IMR-90 (cell line): Measurements from ENCODE around the gene OTOG. TPM values are rescaled to one million over a fixed set of nuclear protein-coding genes. Genes with fewer than 3 reads are reported as not detected.

Experiments used
- ATAC-seq: fragments of 200-7000 bp; cut with Tn5 transposase; 2 replicates; pipeline ENCODE4 v1.9.1; 2020; ENCODE audit warnings: low read depth, mild to moderate bottlenecking, moderate library complexity
- BruUV-seq: library from RNA; stranded (reverse); fragments of 400-500 nt; replicated peaks from 2 replicates; lab custom pipeline; 2021; lab: Mats Ljungman, UMichigan
- CTCF ChIA-PET: fragments of 300-600 bp; formaldehyde crosslinking; extraction: SDS; loops from one replicate; lab custom pipeline; 2021; ENCODE audit warnings: antibody characterized with exemption; lab: Yijun Ruan, JAX
- POLR2A ChIA-PET: fragments of 300-600 bp; sonication (Branson Sonifier 250); formaldehyde crosslinking; loops from one replicate; lab custom pipeline; 2022; ENCODE audit warnings: antibody characterized with exemption; ENCODE audit not compliant: unreplicated experiment; lab: Charles Lee
- DNase-seq: peaks from one replicate; pipeline ENCODE4 v3.0.0; 2013
- H2AFZ ChIP-seq: replicated peaks from 2 replicates; pipeline ENCODE3; 2013; ENCODE audit warnings: low read length, mild to moderate bottlenecking; ENCODE audit not compliant: poor library complexity
- H2AK5ac ChIP-seq: 2 replicates; pipeline ENCODE4 v1.6.1; 2013; ENCODE audit warnings: low read depth, low read length, inconsistent platforms
- H2AK9ac ChIP-seq: replicated peaks from 2 replicates; pipeline ENCODE3; 2013; ENCODE audit warnings: mild to moderate bottlenecking, low read depth, low read length, moderate library complexity; ENCODE audit not compliant: poor library complexity
- H2BK120ac ChIP-seq: 2 replicates; pipeline ENCODE4 v1.6.1; 2013; ENCODE audit warnings: low read depth, low read length, inconsistent platforms
- H2BK15ac ChIP-seq: 3 replicates; pipeline ENCODE4 v1.6.1; 2013; ENCODE audit warnings: low read depth, low read length, inconsistent platforms
- H2BK20ac ChIP-seq: 2 replicates; pipeline ENCODE4 v1.6.1; 2013; ENCODE audit warnings: low read depth, mild to moderate bottlenecking, inconsistent platforms, low read length, moderate library complexity
- H2BK5ac ChIP-seq: 2 replicates; pipeline ENCODE4 v1.6.1; 2013; ENCODE audit warnings: mild to moderate bottlenecking, low read depth, low read length, inconsistent platforms; ENCODE audit not compliant: poor library complexity, severe bottlenecking
- H3K14ac ChIP-seq: replicated peaks from 2 replicates; pipeline ENCODE4 v1.6.1; 2013; ENCODE audit warnings: low read depth, low read length, inconsistent platforms
- H3K18ac ChIP-seq: 2 replicates; pipeline ENCODE4 v1.6.1; 2013; ENCODE audit warnings: low read depth, low read length, control low read depth
- H3K23ac ChIP-seq: 2 replicates; pipeline ENCODE4 v1.6.1; 2013; ENCODE audit warnings: low read depth, low read length, inconsistent platforms
- H3K27ac ChIP-seq: 2 replicates; pipeline ENCODE4 v1.5.1; 2013; ENCODE audit warnings: mild to moderate bottlenecking, control low read depth, low read length; ENCODE audit not compliant: insufficient read depth
- H3K27me3 ChIP-seq: 2 replicates; pipeline ENCODE4 v1.6.1; 2013; ENCODE audit warnings: low read length; ENCODE audit not compliant: control insufficient read depth, insufficient read depth
- H3K36me3 ChIP-seq: 2 replicates; pipeline ENCODE4 v1.6.1; 2013; ENCODE audit warnings: low read length, mixed read lengths; ENCODE audit not compliant: control insufficient read depth, insufficient read depth
- H3K4ac ChIP-seq: 2 replicates; pipeline ENCODE4 v1.6.1; 2013; ENCODE audit warnings: low read depth, low read length, inconsistent platforms
- H3K4me1 ChIP-seq: 2 replicates; pipeline ENCODE4 v1.6.1; 2013; ENCODE audit warnings: low read length, mixed read lengths; ENCODE audit not compliant: control insufficient read depth, insufficient read depth
- H3K4me2 ChIP-seq: 2 replicates; pipeline ENCODE4 v1.6.1; 2013; ENCODE audit warnings: low read depth, mild to moderate bottlenecking, control low read depth, low read length, moderate library complexity
- H3K4me3 ChIP-seq: 2 replicates; pipeline ENCODE4 v1.5.1; 2013; ENCODE audit warnings: low read depth, mild to moderate bottlenecking, control low read depth, low read length, moderate library complexity; ENCODE audit not compliant: insufficient read depth
- H3K56ac ChIP-seq: 2 replicates; pipeline ENCODE4 v1.6.1; 2013; ENCODE audit warnings: low read length, inconsistent platforms; ENCODE audit not compliant: insufficient read depth; ENCODE audit errors: extremely low read depth
- H3K79me1 ChIP-seq, 2 experiments: 2 replicates each; pipeline ENCODE4 v1.6.1; 2013; ENCODE audit warnings: low read length in 2 of 2, inconsistent platforms in 1 of 2, low read depth in 1 of 2
- H3K9ac ChIP-seq: 2 replicates; pipeline ENCODE4 v1.6.1; 2013; ENCODE audit warnings: low read depth, low read length, control low read depth
- H3K9me1 ChIP-seq: 2 replicates; pipeline ENCODE4 v1.6.1; 2013; ENCODE audit warnings: low read length, inconsistent platforms; ENCODE audit not compliant: insufficient read depth
- H3K9me3 ChIP-seq: 2 replicates; pipeline ENCODE4 v1.6.1; 2013; ENCODE audit warnings: low read length; ENCODE audit not compliant: control insufficient read depth, insufficient read depth
- H4K20me1 ChIP-seq: 2 replicates; pipeline ENCODE4 v1.6.1; 2013; ENCODE audit warnings: low read length, inconsistent platforms; ENCODE audit not compliant: insufficient read depth
- H4K5ac ChIP-seq: 2 replicates; pipeline ENCODE4 v1.6.1; 2013; ENCODE audit warnings: mild to moderate bottlenecking, low read depth, low read length, control low read depth
- H4K8ac ChIP-seq, 2 experiments: 2 replicates each; pipeline ENCODE4 v1.6.1; 2013; ENCODE audit warnings: low read depth in 2 of 2, low read length in 2 of 2, control low read depth in 1 of 2, inconsistent platforms in 1 of 2
- H4K91ac ChIP-seq: 2 replicates; pipeline ENCODE4 v1.6.1; 2013; ENCODE audit warnings: low read depth, low read length, inconsistent platforms; ENCODE audit not compliant: insufficient read depth
- CEBPB ChIP-seq: IDR thresholded peaks from 2 replicates; pipeline ENCODE4 v1.6.1; 2012; ENCODE audit warnings: low read depth, low read length, improper control_type of control experiment
- CHD1 ChIP-seq: IDR thresholded peaks from 2 replicates; pipeline ENCODE4 v1.6.1; 2012; ENCODE audit warnings: low read depth, low read length, improper control_type of control experiment
- CTCF ChIP-seq: conservative IDR thresholded peaks from 2 replicates; pipeline ENCODE4 v1.5.1; 2012; ENCODE audit warnings: mild to moderate bottlenecking, low read depth, low read length, improper control_type of control experiment
- FOS ChIP-seq: fragments of 150-350 bp; IDR thresholded peaks from 2 replicates; pipeline ENCODE4 v1.6.1; 2016; ENCODE audit warnings: low read depth, low read length
- MAFK ChIP-seq: IDR thresholded peaks from 2 replicates; pipeline ENCODE4 v1.6.1; 2012; ENCODE audit warnings: low read depth, low read length, improper control_type of control experiment
- MXI1 ChIP-seq: IDR thresholded peaks from 2 replicates; pipeline ENCODE4 v1.6.1; 2012; ENCODE audit warnings: low read depth, mild to moderate bottlenecking, low read length, moderate library complexity, borderline replicate concordance
- NFE2L2 ChIP-seq: fragments of 150-350 bp; IDR thresholded peaks from 2 replicates; pipeline ENCODE4 v1.6.1; 2016; ENCODE audit warnings: low read depth, mild to moderate bottlenecking, low read length
- RAD21 ChIP-seq: IDR thresholded peaks from 2 replicates; pipeline ENCODE4 v1.6.1; 2012; ENCODE audit warnings: low read length, improper control_type of control experiment
- RCOR1 ChIP-seq: IDR thresholded peaks from 2 replicates; pipeline ENCODE4 v1.6.1; 2012; ENCODE audit warnings: mild to moderate bottlenecking, low read length, improper control_type of control experiment; ENCODE audit not compliant: insufficient replicate concordance
- SMC3 ChIP-seq: fragments of 150-350 bp; IDR thresholded peaks from 2 replicates; pipeline ENCODE4 v1.6.1; 2016; ENCODE audit warnings: low read depth, mild to moderate bottlenecking, antibody characterized with exemption, low read length, moderate library complexity
- USF2 ChIP-seq: fragments of 150-350 bp; IDR thresholded peaks from 2 replicates; pipeline ENCODE4 v1.6.1; 2017; ENCODE audit warnings: mild to moderate bottlenecking, antibody characterized with exemption, low read length, low read depth
- WGBS, 2 experiments: methylation state at CpG; one replicate each; pipeline versions ENCODE4 v1.1.5 to v1.1.7; 2013; ENCODE audit warnings: missing lambda C conversion rate in 2 of 2; ENCODE audit not compliant: insufficient read length in 1 of 2; ENCODE audit errors: extremely low coverage in 2 of 2; 5-methylcytosine and 5-hydroxymethylcytosine counted together
- dilution Hi-C: fragments of 300-500 bp; cut with HindIII; formaldehyde crosslinking; loops from one replicate; pipeline ENCODE4 v1.14.3; 2018; ENCODE audit warnings: low sequenced_read_pairs; ENCODE audit not compliant: unreplicated experiment
- in situ Hi-C: fragments of 300-500 bp; cut with MboI; formaldehyde crosslinking; loops from 3 replicates; pipeline ENCODE4 v1.14.3; 2019; ENCODE audit warnings: low sequenced_read_pairs, inconsistent platforms, mixed read lengths
- intact Hi-C: fragments of 100-400 bp; cut with micrococcal nuclease; formaldehyde crosslinking; loops from 2 replicates; pipeline ENCODE4 v1.10.0; 2022
- polyA plus RNA-seq, 3 experiments: library from polyadenylated mRNA; depleted of rRNA; stranded (reverse); fragments of >200 nt; gene quantifications; 2 replicates each; pipeline ENCODE4 v1.2.3, GENCODE V29; 2012; ENCODE audit warnings: low replicate concordance in 1 of 3
- total RNA-seq: library from RNA; depleted of rRNA; stranded (reverse); fragments of >200 nt; gene quantifications from 2 replicates; pipeline ENCODE4 v1.2.3, GENCODE V29; 2012

OTOG gene
- total and polyA plus RNA-seq, 2 of the 4 experiments (the other 2 are of a cell fraction) = not detected

GRCh38 chr11:17504330-17505107, 42.5 kb upstream of the OTOG start:
- Histone ChIP-seq H3K14ac (no peak overlapping the region), H3K4ac (no peak overlapping the region), H3K27ac (no peak overlapping the region), H3K4me3 (no peak overlapping the region), H3K36me3 (no peaks in the 10 kb centered on the region), H3K9ac (no peak overlapping the region), H2BK120ac (no peak overlapping the region), H2BK15ac (no peak overlapping the region), H3K79me1 (no peaks in the 10 kb centered on the region), H3K9me1 (no peaks in the 10 kb centered on the region), H3K4me2 (no peak overlapping the region), H3K9me3 (no peaks in the 10 kb centered on the region), H3K23ac (no peak overlapping the region), H3K4me1 (no peaks in the 10 kb centered on the region), H2BK20ac (no peak overlapping the region), H3K18ac (no peak overlapping the region), H4K91ac (no peak overlapping the region), H4K20me1 (no peaks in the 10 kb centered on the region), H2AK5ac (no peak overlapping the region), H2AFZ (peak overlapping the region; percentile 5), H2BK5ac (no peak overlapping the region), H3K56ac (no peak overlapping the region), H2AK9ac (peak overlapping the region; percentile 15), H4K8ac (no peak overlapping the region), H3K27me3 (peaks cover 8% of the 10 kb centered on the region; the same call in 1 of the 2 replicates), H4K5ac (no peak overlapping the region)
- WGBS, 2 experiments = 0% methylated on average over 2 of the region's 9 CpGs; no CpG with 5 or more reads in 1 of the 2 experiments
- peak; percentile 95 for ATAC-seq
- TF ChIP-seq MAFK = no peak
- TF ChIP-seq RAD21 = peak; percentile 91
- TF ChIP-seq FOS = no peak
- TF ChIP-seq CEBPB = no peak
- TF ChIP-seq CHD1 = no peak
- no peak for TF ChIP-seq RCOR1
- no peak for TF ChIP-seq USF2
- TF ChIP-seq NFE2L2 = no peak
- no peak for TF ChIP-seq MXI1
- peak; percentile 96 for TF ChIP-seq CTCF
- TF ChIP-seq SMC3 = peak; percentile 94
- BruUV-seq = no TSS peak
- POLR2A ChIA-PET = no interaction called here
- peak; percentile 57 for DNase-seq
- CTCF ChIA-PET = interaction anchor here (0.6 to 1.6 kb wide), 4 partner anchors 115 to 414 kb away, joined by 3 to 16 read pairs (median 4); no protein-coding TSS in a partner anchor
- intact Hi-C loops = loop anchor here (1.0 to 10.0 kb wide), 8 partner anchors 24 to 720 kb away; partner anchors contain the start of gene KCNJ11
- dilution Hi-C loops = no loop called here
- in situ Hi-C loops = loop anchor here (5.0 to 25.0 kb wide), 3 partner anchors 122 to 567 kb away; no protein-coding TSS in a partner anchor
